IMR-90 (cell line): ENCODE measurements around the gene HDAC10. TPM values are rescaled to one million over a fixed set of nuclear protein-coding genes. Genes with fewer than 3 reads are reported as not detected.

Experiments used
- ATAC-seq: fragments of 200-7000 bp; cut with Tn5 transposase; 2 replicates; pipeline ENCODE4 v1.9.1; 2020; ENCODE audit warnings: low read depth, mild to moderate bottlenecking, moderate library complexity
- BruUV-seq: library from RNA; stranded (reverse); fragments of 400-500 nt; replicated peaks from 2 replicates; lab custom pipeline; 2021; lab: Mats Ljungman, UMichigan
- CTCF ChIA-PET: fragments of 300-600 bp; formaldehyde crosslinking; extraction: SDS; loops from one replicate; lab custom pipeline; 2021; ENCODE audit warnings: antibody characterized with exemption; lab: Yijun Ruan, JAX
- POLR2A ChIA-PET: fragments of 300-600 bp; sonication (Branson Sonifier 250); formaldehyde crosslinking; loops from one replicate; lab custom pipeline; 2022; ENCODE audit warnings: antibody characterized with exemption; ENCODE audit not compliant: unreplicated experiment; lab: Charles Lee
- DNase-seq: peaks from one replicate; pipeline ENCODE4 v3.0.0; 2013
- H2AFZ ChIP-seq: replicated peaks from 2 replicates; pipeline ENCODE3; 2013; ENCODE audit warnings: low read length, mild to moderate bottlenecking; ENCODE audit not compliant: poor library complexity
- H2AK5ac ChIP-seq: 2 replicates; pipeline ENCODE4 v1.6.1; 2013; ENCODE audit warnings: low read depth, low read length, inconsistent platforms
- H2AK9ac ChIP-seq: replicated peaks from 2 replicates; pipeline ENCODE3; 2013; ENCODE audit warnings: mild to moderate bottlenecking, low read depth, low read length, moderate library complexity; ENCODE audit not compliant: poor library complexity
- H2BK120ac ChIP-seq: 2 replicates; pipeline ENCODE4 v1.6.1; 2013; ENCODE audit warnings: low read depth, low read length, inconsistent platforms
- H2BK15ac ChIP-seq: 3 replicates; pipeline ENCODE4 v1.6.1; 2013; ENCODE audit warnings: low read depth, low read length, inconsistent platforms
- H2BK20ac ChIP-seq: 2 replicates; pipeline ENCODE4 v1.6.1; 2013; ENCODE audit warnings: low read depth, mild to moderate bottlenecking, inconsistent platforms, low read length, moderate library complexity
- H2BK5ac ChIP-seq: 2 replicates; pipeline ENCODE4 v1.6.1; 2013; ENCODE audit warnings: mild to moderate bottlenecking, low read depth, low read length, inconsistent platforms; ENCODE audit not compliant: poor library complexity, severe bottlenecking
- H3K14ac ChIP-seq: replicated peaks from 2 replicates; pipeline ENCODE4 v1.6.1; 2013; ENCODE audit warnings: low read depth, low read length, inconsistent platforms
- H3K18ac ChIP-seq: 2 replicates; pipeline ENCODE4 v1.6.1; 2013; ENCODE audit warnings: low read depth, low read length, control low read depth
- H3K23ac ChIP-seq: 2 replicates; pipeline ENCODE4 v1.6.1; 2013; ENCODE audit warnings: low read depth, low read length, inconsistent platforms
- H3K27ac ChIP-seq: 2 replicates; pipeline ENCODE4 v1.5.1; 2013; ENCODE audit warnings: mild to moderate bottlenecking, control low read depth, low read length; ENCODE audit not compliant: insufficient read depth
- H3K27me3 ChIP-seq: 2 replicates; pipeline ENCODE4 v1.6.1; 2013; ENCODE audit warnings: low read length; ENCODE audit not compliant: control insufficient read depth, insufficient read depth
- H3K36me3 ChIP-seq: 2 replicates; pipeline ENCODE4 v1.6.1; 2013; ENCODE audit warnings: low read length, mixed read lengths; ENCODE audit not compliant: control insufficient read depth, insufficient read depth
- H3K4ac ChIP-seq: 2 replicates; pipeline ENCODE4 v1.6.1; 2013; ENCODE audit warnings: low read depth, low read length, inconsistent platforms
- H3K4me1 ChIP-seq: 2 replicates; pipeline ENCODE4 v1.6.1; 2013; ENCODE audit warnings: low read length, mixed read lengths; ENCODE audit not compliant: control insufficient read depth, insufficient read depth
- H3K4me2 ChIP-seq: 2 replicates; pipeline ENCODE4 v1.6.1; 2013; ENCODE audit warnings: low read depth, mild to moderate bottlenecking, control low read depth, low read length, moderate library complexity
- H3K4me3 ChIP-seq: 2 replicates; pipeline ENCODE4 v1.5.1; 2013; ENCODE audit warnings: low read depth, mild to moderate bottlenecking, control low read depth, low read length, moderate library complexity; ENCODE audit not compliant: insufficient read depth
- H3K56ac ChIP-seq: 2 replicates; pipeline ENCODE4 v1.6.1; 2013; ENCODE audit warnings: low read length, inconsistent platforms; ENCODE audit not compliant: insufficient read depth; ENCODE audit errors: extremely low read depth
- H3K79me1 ChIP-seq, 2 experiments: 2 replicates each; pipeline ENCODE4 v1.6.1; 2013; ENCODE audit warnings: low read length in 2 of 2, inconsistent platforms in 1 of 2, low read depth in 1 of 2
- H3K9ac ChIP-seq: 2 replicates; pipeline ENCODE4 v1.6.1; 2013; ENCODE audit warnings: low read depth, low read length, control low read depth
- H3K9me1 ChIP-seq: 2 replicates; pipeline ENCODE4 v1.6.1; 2013; ENCODE audit warnings: low read length, inconsistent platforms; ENCODE audit not compliant: insufficient read depth
- H3K9me3 ChIP-seq: 2 replicates; pipeline ENCODE4 v1.6.1; 2013; ENCODE audit warnings: low read length; ENCODE audit not compliant: control insufficient read depth, insufficient read depth
- H4K20me1 ChIP-seq: 2 replicates; pipeline ENCODE4 v1.6.1; 2013; ENCODE audit warnings: low read length, inconsistent platforms; ENCODE audit not compliant: insufficient read depth
- H4K5ac ChIP-seq: 2 replicates; pipeline ENCODE4 v1.6.1; 2013; ENCODE audit warnings: mild to moderate bottlenecking, low read depth, low read length, control low read depth
- H4K8ac ChIP-seq, 2 experiments: 2 replicates each; pipeline ENCODE4 v1.6.1; 2013; ENCODE audit warnings: low read depth in 2 of 2, low read length in 2 of 2, control low read depth in 1 of 2, inconsistent platforms in 1 of 2
- H4K91ac ChIP-seq: 2 replicates; pipeline ENCODE4 v1.6.1; 2013; ENCODE audit warnings: low read depth, low read length, inconsistent platforms; ENCODE audit not compliant: insufficient read depth
- CHD1 ChIP-seq: IDR thresholded peaks from 2 replicates; pipeline ENCODE4 v1.6.1; 2012; ENCODE audit warnings: low read depth, low read length, improper control_type of control experiment
- MAZ ChIP-seq: IDR thresholded peaks from 2 replicates; pipeline ENCODE4 v1.6.1; 2012; ENCODE audit warnings: low read depth, mild to moderate bottlenecking, low read length, improper control_type of control experiment, moderate library complexity, borderline replicate concordance
- POLR2A ChIP-seq: IDR thresholded peaks from 2 replicates; pipeline ENCODE4 v1.6.1; 2012; ENCODE audit warnings: mild to moderate bottlenecking, low read depth, low read length
- USF2 ChIP-seq: fragments of 150-350 bp; IDR thresholded peaks from 2 replicates; pipeline ENCODE4 v1.6.1; 2017; ENCODE audit warnings: mild to moderate bottlenecking, antibody characterized with exemption, low read length, low read depth
- WGBS, 2 experiments: methylation state at CpG; one replicate each; pipeline versions ENCODE4 v1.1.5 to v1.1.7; 2013; ENCODE audit warnings: missing lambda C conversion rate in 2 of 2; ENCODE audit not compliant: insufficient read length in 1 of 2; ENCODE audit errors: extremely low coverage in 2 of 2; 5-methylcytosine and 5-hydroxymethylcytosine counted together
- dilution Hi-C: fragments of 300-500 bp; cut with HindIII; formaldehyde crosslinking; loops from one replicate; pipeline ENCODE4 v1.14.3; 2018; ENCODE audit warnings: low sequenced_read_pairs; ENCODE audit not compliant: unreplicated experiment
- in situ Hi-C: fragments of 300-500 bp; cut with MboI; formaldehyde crosslinking; loops from 3 replicates; pipeline ENCODE4 v1.14.3; 2019; ENCODE audit warnings: low sequenced_read_pairs, inconsistent platforms, mixed read lengths
- intact Hi-C: fragments of 100-400 bp; cut with micrococcal nuclease; formaldehyde crosslinking; loops from 2 replicates; pipeline ENCODE4 v1.10.0; 2022
- polyA plus RNA-seq, 3 experiments: library from polyadenylated mRNA; depleted of rRNA; stranded (reverse); fragments of >200 nt; gene quantifications; 2 replicates each; pipeline ENCODE4 v1.2.3, GENCODE V29; 2012; ENCODE audit warnings: low replicate concordance in 1 of 3
- total RNA-seq: library from RNA; depleted of rRNA; stranded (reverse); fragments of >200 nt; gene quantifications from 2 replicates; pipeline ENCODE4 v1.2.3, GENCODE V29; 2012

The HDAC10 gene
- total and polyA plus RNA-seq, 2 of the 4 experiments (the other 2 are of a cell fraction) = 3.9 to 35.7 TPM

- H3K4me3 ChIP-seq = peak within 1 kb of the TSS; percentile 92
- peak within 1 kb of the TSS; percentile 95 for H2AFZ ChIP-seq
- 0 out of 2 replicates have a peak, but pooled peaks cover 2% of the 10 kb centered on the region for H3K9me1 ChIP-seq
- DNase-seq = peak; percentile 77
- peak within 1 kb of the TSS; percentile 75 for H3K9ac ChIP-seq
- peak within 1 kb of the TSS; percentile 42; the same call in 1 of the 2 replicates for H3K4ac ChIP-seq
- H2AK5ac ChIP-seq = no peak within 1 kb of the TSS
- H2BK15ac ChIP-seq = no peak within 1 kb of the TSS
- POLR2A ChIA-PET = no interaction called here
- H2BK5ac ChIP-seq = peak within 1 kb of the TSS; percentile 56
- no peak within 1 kb of the TSS for H4K5ac ChIP-seq
- H3K14ac ChIP-seq = no peak within 1 kb of the TSS
- peak within 1 kb of the TSS; percentile 31 for H3K23ac ChIP-seq
- H2BK120ac ChIP-seq = no peak within 1 kb of the TSS
- H3K56ac ChIP-seq = 0 out of 2 replicates have a peak within 1 kb of the TSS, but pooled peaks have one; percentile 11
- peak within 1 kb of the TSS; percentile 96 for H2AK9ac ChIP-seq
- no peaks in the 10 kb centered on the region for H3K9me3 ChIP-seq
- in situ Hi-C loops (loop anchor here (25.0 kb wide), 1 partner anchor 388 kb away; no protein-coding TSS in a partner anchor), dilution Hi-C loops (no loop called here), intact Hi-C loops (loop anchor here (10.0 kb wide), 1 partner anchor 226 kb away; no protein-coding TSS in a partner anchor)
- peaks cover 41 to 44% of the 10 kb centered on the region in 2 experiments for H3K79me1 ChIP-seq
- H3K36me3 ChIP-seq = peaks cover 18% of the 10 kb centered on the region
- H4K91ac ChIP-seq = no peak within 1 kb of the TSS
- peak; percentile 92 for ATAC-seq
- no peak within 1 kb of the TSS for H3K18ac ChIP-seq
- peak within 1 kb of the TSS; percentile 93 for H3K4me2 ChIP-seq
- CTCF ChIA-PET = no interaction called here
- BruUV-seq = no TSS peak
- H3K27me3 ChIP-seq = no peaks in the 10 kb centered on the region
- WGBS, 2 experiments = 0% methylated on average over 79 of the region's 105 CpGs; no CpG with 5 or more reads in 1 of the 2 experiments
- peaks cover 8% of the 10 kb centered on the region for H4K20me1 ChIP-seq
- peaks cover 4% of the 10 kb centered on the region; the same call in 1 of the 2 replicates for H3K4me1 ChIP-seq
- H3K27ac ChIP-seq = peak within 1 kb of the TSS; percentile 68; the same call in 1 of the 2 replicates
- H2BK20ac ChIP-seq = no peak within 1 kb of the TSS
- 0 out of 4 replicates have a peak within 1 kb of the TSS, but pooled peaks of 1 of the 2 experiments have one; percentile 65 for H4K8ac ChIP-seq
- TF ChIP-seq MAZ = peak; percentile 81; the same call in 1 of the 2 replicates
- no peak for TF ChIP-seq CHD1
- TF ChIP-seq USF2 = peak; percentile 45; the same call in 1 of the 2 replicates
- TF ChIP-seq POLR2A = peak; percentile 62; the same call in 1 of the 2 replicates
Measured at GRCh38 chr22:50200461-50201190, 50.4 kb downstream of the HDAC10 start, which contains the start of gene SELENOO. TSS of gene SELENOO (plus strand) at chr22:50201011. CDS start at chr22:50201037, 26 bp downstream.
